Brain microvascular endothelial cell (primary cell): ENCODE measurements around the gene NEUROD4.
A peak's percentile ranks its signal among the peaks of the same experiment; 100 is the strongest.

Source experiments
- DNase-seq: peaks from one replicate; pipeline ENCODE4 v3.0.0-alpha.2; 2020
- H3K27ac ChIP-seq: fragments of 250-450 bp; sonication (Bioruptor Pico); 2 replicates; pipeline ENCODE4 v1.5.1; 2020; ENCODE audit warnings: mild to moderate bottlenecking, moderate library complexity
- H3K27me3 ChIP-seq: fragments of 250-450 bp; sonication (Bioruptor Pico); replicated peaks from 2 replicates; pipeline ENCODE4 v1.5.1; 2020; ENCODE audit warnings: mild to moderate bottlenecking
- H3K36me3 ChIP-seq: fragments of 250-450 bp; sonication (Bioruptor Pico); replicated peaks from 2 replicates; pipeline ENCODE4 v1.5.1; 2020; ENCODE audit warnings: mild to moderate bottlenecking
- H3K4me3 ChIP-seq: 2 replicates; pipeline ENCODE4 v1.5.1; 2011; ENCODE audit warnings: low read depth, mild to moderate bottlenecking, control low read depth, low read length, moderate library complexity
- CTCF ChIP-seq: IDR thresholded peaks from 2 replicates; pipeline ENCODE4 v1.5.1; 2011; ENCODE audit warnings: low read depth, mild to moderate bottlenecking, moderate library complexity, low read length, control low read depth, inconsistent platforms; ENCODE audit errors: missing control alignments
- in situ Hi-C: cut with HindIII; loops from 2 replicates; pipeline ENCODE4 v1.10.0; 2017; ENCODE audit warnings: low sequenced_read_pairs, low pct_ligation_motif_present

NEUROD4 gene, protein sequence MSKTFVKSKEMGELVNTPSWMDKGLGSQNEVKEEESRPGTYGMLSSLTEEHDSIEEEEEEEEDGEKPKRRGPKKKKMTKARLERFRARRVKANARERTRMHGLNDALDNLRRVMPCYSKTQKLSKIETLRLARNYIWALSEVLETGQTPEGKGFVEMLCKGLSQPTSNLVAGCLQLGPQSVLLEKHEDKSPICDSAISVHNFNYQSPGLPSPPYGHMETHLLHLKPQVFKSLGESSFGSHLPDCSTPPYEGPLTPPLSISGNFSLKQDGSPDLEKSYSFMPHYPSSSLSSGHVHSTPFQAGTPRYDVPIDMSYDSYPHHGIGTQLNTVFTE

GRCh38 chr12:55019784-55020183 lies at the start of gene NEUROD4:
NEUROD4 (plus strand) TSS chr12:55019974; CDS start chr12:55026440, 6,466 bp downstream.
- H3K27me3 ChIP-seq = no peaks in the 10 kb centered on the region
- DNase-seq = peak; percentile 71
- in situ Hi-C loops = no loop called here
- no peak within 1 kb of the TSS for H3K27ac ChIP-seq
- H3K36me3 ChIP-seq = no peaks in the 10 kb centered on the region
- H3K4me3 ChIP-seq = no peak within 1 kb of the TSS
- TF ChIP-seq CTCF = no peak

DNA sequence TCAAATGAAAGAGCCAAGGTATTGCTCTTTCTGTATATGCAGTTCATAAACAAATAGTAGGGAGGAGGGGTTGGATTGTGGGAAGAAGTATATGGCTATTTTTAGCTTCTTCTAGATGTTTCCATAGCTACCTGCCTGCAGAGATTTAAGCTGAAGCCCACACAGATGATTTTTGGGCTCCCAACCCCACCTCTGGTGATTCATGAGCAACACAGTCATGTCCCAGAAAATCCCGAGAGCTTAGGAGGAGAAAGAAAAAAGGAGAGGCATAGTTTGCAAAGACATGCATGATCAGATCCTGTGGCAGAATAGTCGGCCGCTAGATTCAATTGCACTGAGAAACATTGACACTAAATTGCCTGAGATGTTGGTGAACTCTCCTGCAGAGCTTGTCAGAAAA lies 49.0 kb upstream of the NEUROD4 start:
- in situ Hi-C loops = no loop called here
- H3K36me3 ChIP-seq = no peaks in the 10 kb centered on the region
- no peak overlapping the region for H3K4me3 ChIP-seq
- DNase-seq = no peak
- no peaks in the 10 kb centered on the region for H3K27me3 ChIP-seq
- TF ChIP-seq CTCF = no peak
- no peak overlapping the region for H3K27ac ChIP-seq

DNA sequence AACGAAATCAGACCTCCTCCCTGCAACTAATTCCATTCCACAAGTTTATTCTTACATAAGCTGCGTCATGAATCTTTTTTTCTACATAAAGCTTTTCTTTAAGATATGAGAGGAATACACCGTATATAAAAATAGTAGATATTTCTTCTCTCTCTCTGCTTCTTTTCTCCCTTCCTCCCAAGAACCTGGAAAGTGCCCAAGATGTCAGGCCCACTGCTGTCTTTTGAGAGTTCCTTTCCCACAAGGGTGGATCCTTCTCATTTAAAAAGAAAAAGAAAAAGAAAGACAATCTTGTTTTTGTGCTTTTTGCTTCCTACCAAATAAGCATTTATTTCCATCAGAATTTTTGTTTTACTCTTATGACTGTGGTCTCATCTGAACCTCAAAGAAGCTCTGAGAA lies 46.2 kb upstream of the NEUROD4 start:
- no peak overlapping the region for H3K4me3 ChIP-seq
- no peak for TF ChIP-seq CTCF
- H3K36me3 ChIP-seq = no peaks in the 10 kb centered on the region
- H3K27ac ChIP-seq = no peak overlapping the region
- no peaks in the 10 kb centered on the region for H3K27me3 ChIP-seq
- no peak for DNase-seq
- in situ Hi-C loops = no loop called here

DNA sequence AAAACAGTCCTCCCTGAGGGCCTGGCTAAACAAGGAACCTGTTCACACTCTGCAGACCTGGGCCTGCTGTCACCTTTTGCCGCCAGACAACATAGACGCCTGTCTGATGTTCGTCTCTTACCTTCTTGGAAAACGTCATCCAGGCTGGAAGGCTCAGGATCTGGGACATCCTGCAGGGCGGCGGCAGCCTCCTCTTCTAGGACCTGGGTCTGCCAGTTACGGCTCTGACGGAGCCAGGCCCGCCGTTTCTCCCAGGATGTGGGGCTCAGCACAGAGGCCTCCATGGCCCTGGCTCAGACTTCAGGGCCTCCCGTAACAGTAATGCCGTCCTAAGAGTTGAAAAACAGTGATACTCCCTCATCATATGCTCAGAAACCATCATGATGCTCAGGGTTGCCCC lies 45.5 kb upstream of the NEUROD4 start:
- no peaks in the 10 kb centered on the region for H3K27me3 ChIP-seq
- TF ChIP-seq CTCF = no peak
- H3K4me3 ChIP-seq = no peak overlapping the region
- H3K36me3 ChIP-seq = no peaks in the 10 kb centered on the region
- no peak overlapping the region for H3K27ac ChIP-seq
- in situ Hi-C loops = no loop called here
- DNase-seq = no peak

DNA sequence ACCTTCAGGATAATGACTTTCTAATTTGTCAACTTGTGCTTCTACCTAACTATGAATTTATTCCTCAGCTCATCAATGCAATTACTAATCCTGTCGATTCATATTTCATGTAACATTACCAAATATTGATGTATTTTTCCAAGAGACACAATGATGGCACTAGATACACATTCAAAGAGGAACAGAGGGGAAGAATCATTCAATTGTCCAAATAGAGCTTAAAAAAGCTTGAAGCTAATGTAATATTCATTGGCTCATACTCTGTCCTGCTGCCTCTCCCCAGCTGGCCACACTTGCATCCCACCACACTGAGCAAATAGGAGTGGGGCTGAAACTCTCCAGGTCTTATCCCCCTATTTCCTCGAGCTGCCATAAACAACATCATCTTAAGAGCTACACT lies 44.5 kb upstream of the NEUROD4 start:
- H3K27ac ChIP-seq = no peak overlapping the region
- TF ChIP-seq CTCF = no peak
- H3K4me3 ChIP-seq = no peak overlapping the region
- no peaks in the 10 kb centered on the region for H3K36me3 ChIP-seq
- no peak for DNase-seq
- in situ Hi-C loops = no loop called here
- no peaks in the 10 kb centered on the region for H3K27me3 ChIP-seq

- H3K27ac ChIP-seq = no peak overlapping the region
- no peaks in the 10 kb centered on the region for H3K27me3 ChIP-seq
- in situ Hi-C loops = no loop called here
- no peak for TF ChIP-seq CTCF
- H3K4me3 ChIP-seq = no peak overlapping the region
- DNase-seq = no peak
- no peaks in the 10 kb centered on the region for H3K36me3 ChIP-seq
Measured at GRCh38 chr12:54975875-54976274, 43.9 kb upstream of the NEUROD4 start.
